Measurements from ENCODE around the gene PPP3R1.

PPP3R1 gene

DNA sequence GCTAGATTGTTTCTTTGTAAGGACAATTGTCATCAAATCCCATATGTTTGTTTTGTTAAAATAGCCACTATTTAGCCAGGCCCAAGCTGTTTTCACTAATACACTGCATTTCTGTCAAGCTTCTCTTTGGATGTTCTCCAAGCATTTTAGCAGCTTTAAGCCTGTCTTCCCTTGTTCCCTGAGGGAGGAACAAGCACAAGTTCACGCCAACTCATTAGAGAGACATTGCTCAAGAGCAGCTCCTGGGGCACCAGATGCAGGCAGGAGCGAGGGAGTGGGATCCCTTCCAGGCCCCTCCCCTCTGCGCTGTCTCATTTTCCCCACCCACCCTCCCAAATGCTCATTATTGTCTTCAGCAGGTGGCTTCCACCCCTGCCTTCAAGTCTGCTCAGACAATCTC lies 32.6 kb upstream of the PPP3R1 start:
- H3K27ac ChIP-seq (ENCODE audit: low read depth, low read length) = no peak overlapping the region
- H3K9me3 ChIP-seq (ENCODE audit: control insufficient read depth, insufficient read depth, low read depth, low read length) = no peaks in the 10 kb centered on the region
- H3K4me1 ChIP-seq (ENCODE audit: control insufficient read depth, insufficient read depth, low read length) = 0 out of 2 replicates have a peak, but pooled peaks cover 4% of the 10 kb centered on the region
- no peaks in the 10 kb centered on the region for H3K27me3 ChIP-seq (ENCODE audit: control insufficient read depth, insufficient read depth, low read length)
- no peak overlapping the region for H3K4me3 ChIP-seq (ENCODE audit: low read depth, low read length)
- no peak overlapping the region for H3K9ac ChIP-seq (ENCODE audit: low read length)
- H3K36me3 ChIP-seq (ENCODE audit: control insufficient read depth, insufficient read depth, low read length) = no peaks in the 10 kb centered on the region

- H3K36me3 ChIP-seq (ENCODE audit: control insufficient read depth, insufficient read depth, low read length) = no peaks in the 10 kb centered on the region
- no peak overlapping the region for H3K27ac ChIP-seq (ENCODE audit: low read depth, low read length)
- H3K27me3 ChIP-seq (ENCODE audit: control insufficient read depth, insufficient read depth, low read length) = no peaks in the 10 kb centered on the region
- H3K9ac ChIP-seq (ENCODE audit: low read length) = no peak overlapping the region
- no peak overlapping the region for H3K4me3 ChIP-seq (ENCODE audit: low read depth, low read length)
- 0 out of 2 replicates have a peak, but pooled peaks cover 4% of the 10 kb centered on the region for H3K4me1 ChIP-seq (ENCODE audit: control insufficient read depth, insufficient read depth, low read length)
- no peaks in the 10 kb centered on the region for H3K9me3 ChIP-seq (ENCODE audit: control insufficient read depth, insufficient read depth, low read depth, low read length)
Observed at GRCh38 chr2:68283419-68283812, 31.1 kb upstream of the PPP3R1 start.

DNA sequence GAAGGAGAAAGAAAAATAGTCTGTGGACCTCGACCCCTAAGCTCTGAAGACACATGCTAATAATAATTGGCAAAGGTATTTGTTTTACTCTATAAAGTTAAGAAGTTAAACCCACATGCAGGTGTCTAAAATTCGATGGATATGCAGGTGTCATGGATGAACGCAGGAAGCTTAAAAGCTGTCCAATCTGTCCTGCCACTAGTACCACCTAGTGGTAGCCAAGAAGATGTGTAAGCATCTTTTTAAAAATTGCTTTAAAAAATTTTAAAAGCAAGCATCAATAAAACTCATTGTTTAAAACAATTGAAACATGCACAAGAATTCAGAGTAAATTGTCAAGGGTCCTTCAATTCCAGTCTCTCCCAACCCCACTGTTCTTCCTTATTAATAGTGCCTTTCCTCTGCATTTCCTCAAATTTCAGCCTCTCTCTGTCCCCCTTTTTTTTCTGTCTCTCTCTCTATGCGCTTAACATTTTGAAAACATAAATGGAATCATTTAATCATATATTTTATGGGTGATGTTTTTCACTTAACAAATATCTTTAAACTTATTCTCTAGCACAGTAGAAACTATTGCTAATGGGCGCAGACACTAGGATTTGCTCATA lies 30.6 kb upstream of the PPP3R1 start:
- Histone ChIP-seq H3K27me3 (ENCODE audit: control insufficient read depth, insufficient read depth, low read length) (no peaks in the 10 kb centered on the region), H3K27ac (ENCODE audit: low read depth, low read length) (no peak overlapping the region)

DNA sequence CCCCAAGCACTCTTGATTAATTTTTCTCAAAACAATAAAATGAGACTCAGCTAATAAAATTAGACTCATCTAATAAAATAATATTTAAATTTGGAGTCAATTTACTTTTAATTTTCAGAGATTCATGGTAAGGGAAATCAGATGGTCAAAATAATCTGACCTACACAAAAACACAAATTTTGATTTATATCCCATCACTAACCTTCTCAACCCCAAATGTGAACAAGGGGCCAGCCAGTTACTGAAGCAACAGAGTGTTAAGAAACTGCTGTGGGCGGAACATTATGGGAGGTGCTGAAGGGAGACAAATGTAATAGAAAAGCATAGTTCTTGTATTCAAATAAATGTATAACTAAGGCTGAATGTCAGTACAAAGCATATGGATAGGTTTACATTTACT lies 28.5 kb upstream of the PPP3R1 start:
- H3K9ac ChIP-seq (ENCODE audit: low read length) = no peak overlapping the region
- no peaks in the 10 kb centered on the region for H3K27me3 ChIP-seq (ENCODE audit: control insufficient read depth, insufficient read depth, low read length)
- no peaks in the 10 kb centered on the region for H3K4me1 ChIP-seq (ENCODE audit: control insufficient read depth, insufficient read depth, low read length)
- no peaks in the 10 kb centered on the region for H3K9me3 ChIP-seq (ENCODE audit: control insufficient read depth, insufficient read depth, low read depth, low read length)
- H3K27ac ChIP-seq (ENCODE audit: low read depth, low read length) = no peak overlapping the region
- H3K4me3 ChIP-seq (ENCODE audit: low read depth, low read length) = no peak overlapping the region
- H3K36me3 ChIP-seq (ENCODE audit: control insufficient read depth, insufficient read depth, low read length) = no peaks in the 10 kb centered on the region

More for the DNA sequence above, 30.6 kb upstream of the PPP3R1 start:
- Histone ChIP-seq H3K9me3 (ENCODE audit: control insufficient read depth, insufficient read depth, low read depth, low read length) (no peaks in the 10 kb centered on the region), H3K4me3 (ENCODE audit: low read depth, low read length) (no peak overlapping the region), H3K4me1 (ENCODE audit: control insufficient read depth, insufficient read depth, low read length) (no peaks in the 10 kb centered on the region), H3K36me3 (ENCODE audit: control insufficient read depth, insufficient read depth, low read length) (no peaks in the 10 kb centered on the region), H3K9ac (ENCODE audit: low read length) (no peak overlapping the region)

GRCh38 chr2:68280348-68280747 lies 28.0 kb upstream of the PPP3R1 start:
- Histone ChIP-seq H3K9ac (ENCODE audit: low read length) (no peak overlapping the region), H3K27ac (ENCODE audit: low read depth, low read length) (no peak overlapping the region), H3K9me3 (ENCODE audit: control insufficient read depth, insufficient read depth, low read depth, low read length) (no peaks in the 10 kb centered on the region), H3K4me3 (ENCODE audit: low read depth, low read length) (no peak overlapping the region), H3K4me1 (ENCODE audit: control insufficient read depth, insufficient read depth, low read length) (no peaks in the 10 kb centered on the region), H3K36me3 (ENCODE audit: control insufficient read depth, insufficient read depth, low read length) (no peaks in the 10 kb centered on the region), H3K27me3 (ENCODE audit: control insufficient read depth, insufficient read depth, low read length) (no peaks in the 10 kb centered on the region)

GRCh38 chr2:68279691-68280090 lies 27.4 kb upstream of the PPP3R1 start:
- H3K36me3 ChIP-seq (ENCODE audit: control insufficient read depth, insufficient read depth, low read length) = no peaks in the 10 kb centered on the region
- no peaks in the 10 kb centered on the region for H3K9me3 ChIP-seq (ENCODE audit: control insufficient read depth, insufficient read depth, low read depth, low read length)
- H3K4me3 ChIP-seq (ENCODE audit: low read depth, low read length) = no peak overlapping the region
- no peaks in the 10 kb centered on the region for H3K4me1 ChIP-seq (ENCODE audit: control insufficient read depth, insufficient read depth, low read length)
- no peak overlapping the region for H3K27ac ChIP-seq (ENCODE audit: low read depth, low read length)
- no peaks in the 10 kb centered on the region for H3K27me3 ChIP-seq (ENCODE audit: control insufficient read depth, insufficient read depth, low read length)
- no peak overlapping the region for H3K9ac ChIP-seq (ENCODE audit: low read length)

DNA sequence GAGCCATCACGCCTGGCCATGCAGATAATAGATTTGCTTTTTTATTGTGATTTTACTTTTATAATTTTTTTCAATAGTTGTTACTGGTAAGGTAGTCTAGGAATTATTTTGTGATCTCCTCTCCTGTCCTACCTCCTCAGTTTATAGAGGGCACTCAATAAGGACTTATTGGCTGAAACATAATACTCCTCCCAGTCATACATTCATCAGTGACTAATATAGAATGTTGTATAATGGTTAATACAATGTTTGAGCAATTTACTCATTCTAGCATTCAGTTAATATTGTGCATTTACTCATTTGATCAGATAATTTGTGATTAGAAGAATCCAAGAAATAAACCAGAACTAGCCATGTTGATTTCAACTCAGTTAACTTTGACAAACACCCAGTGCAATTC lies 25.8 kb upstream of the PPP3R1 start:
- no peaks in the 10 kb centered on the region for H3K36me3 ChIP-seq (ENCODE audit: control insufficient read depth, insufficient read depth, low read length)
- H3K27ac ChIP-seq (ENCODE audit: low read depth, low read length) = no peak overlapping the region
- no peaks in the 10 kb centered on the region for H3K27me3 ChIP-seq (ENCODE audit: control insufficient read depth, insufficient read depth, low read length)
- no peaks in the 10 kb centered on the region for H3K9me3 ChIP-seq (ENCODE audit: control insufficient read depth, insufficient read depth, low read depth, low read length)
- H3K4me1 ChIP-seq (ENCODE audit: control insufficient read depth, insufficient read depth, low read length) = no peaks in the 10 kb centered on the region; the same call in 1 of the 2 replicates
- no peak overlapping the region for H3K4me3 ChIP-seq (ENCODE audit: low read depth, low read length)
- H3K9ac ChIP-seq (ENCODE audit: low read length) = no peak overlapping the region

DNA sequence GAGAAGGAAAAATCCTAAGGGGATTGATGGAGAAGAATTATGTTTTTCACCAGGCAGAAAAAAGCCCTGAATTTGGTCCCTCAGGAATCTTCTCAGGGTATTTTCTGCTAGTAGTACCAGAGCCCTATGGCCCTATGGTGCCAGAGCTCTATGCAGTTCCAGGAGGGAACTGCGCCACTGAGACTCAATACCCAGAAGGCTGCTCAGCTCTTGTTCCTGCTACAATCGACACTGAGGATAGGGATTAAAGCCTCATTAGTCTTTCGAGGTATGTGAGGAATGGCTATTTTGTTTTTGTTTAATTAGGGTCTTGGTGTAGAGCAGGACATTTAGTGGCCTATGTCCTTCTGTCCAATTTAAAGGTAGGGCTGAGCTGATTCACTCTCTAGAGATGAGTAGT lies 21.7 kb upstream of the PPP3R1 start:
- Histone ChIP-seq H3K9ac (ENCODE audit: low read length) (no peak overlapping the region), H3K4me1 (ENCODE audit: control insufficient read depth, insufficient read depth, low read length) (no peaks in the 10 kb centered on the region; the same call in 1 of the 2 replicates), H3K4me3 (ENCODE audit: low read depth, low read length) (no peak overlapping the region), H3K27me3 (ENCODE audit: control insufficient read depth, insufficient read depth, low read length) (no peaks in the 10 kb centered on the region), H3K9me3 (ENCODE audit: control insufficient read depth, insufficient read depth, low read depth, low read length) (no peaks in the 10 kb centered on the region), H3K27ac (ENCODE audit: low read depth, low read length) (no peak overlapping the region), H3K36me3 (ENCODE audit: control insufficient read depth, insufficient read depth, low read length) (no peaks in the 10 kb centered on the region)

DNA sequence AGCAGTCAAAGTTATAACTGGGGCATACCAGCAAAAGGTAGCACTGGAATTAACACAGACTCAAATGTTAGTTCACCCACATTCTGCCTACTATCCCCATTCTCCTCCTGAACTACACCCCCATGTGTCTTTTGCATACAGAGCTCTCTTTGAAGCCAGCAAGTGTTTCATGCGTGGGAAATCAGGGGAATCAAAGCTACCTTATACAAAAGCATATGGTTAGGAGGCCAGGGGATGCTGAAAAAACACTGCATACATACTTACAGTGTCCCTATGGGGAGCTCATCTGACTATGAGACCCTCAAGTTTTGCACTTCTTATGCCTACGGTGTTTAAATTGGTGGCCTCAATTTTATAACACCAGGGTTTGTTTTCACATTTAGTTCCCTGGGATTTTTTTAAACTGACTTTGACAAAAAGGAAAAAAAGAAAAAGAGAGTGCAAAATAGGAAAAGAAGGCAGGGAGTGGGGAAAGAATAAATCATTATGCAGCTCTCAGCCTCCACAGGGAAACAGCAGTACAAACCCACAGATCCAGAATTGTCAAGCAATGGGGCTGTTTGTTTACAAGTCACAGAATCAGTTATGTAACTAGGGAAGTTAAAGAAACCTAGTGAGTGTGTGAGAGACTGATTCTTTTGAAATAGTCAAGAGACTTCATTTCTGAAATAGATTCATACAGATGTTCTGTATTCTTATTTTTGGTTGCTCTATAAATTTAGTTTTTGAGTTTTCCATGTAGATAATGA lies 20.1 kb upstream of the PPP3R1 start:
- Histone ChIP-seq H3K9ac (ENCODE audit: low read length) (no peak overlapping the region), H3K4me1 (ENCODE audit: control insufficient read depth, insufficient read depth, low read length) (no peaks in the 10 kb centered on the region; the same call in 1 of the 2 replicates), H3K9me3 (ENCODE audit: control insufficient read depth, insufficient read depth, low read depth, low read length) (no peaks in the 10 kb centered on the region), H3K4me3 (ENCODE audit: low read depth, low read length) (no peak overlapping the region), H3K27ac (ENCODE audit: low read depth, low read length) (no peak overlapping the region), H3K27me3 (ENCODE audit: control insufficient read depth, insufficient read depth, low read length) (no peaks in the 10 kb centered on the region; the same call in 1 of the 2 replicates), H3K36me3 (ENCODE audit: control insufficient read depth, insufficient read depth, low read length) (no peaks in the 10 kb centered on the region)

- Histone ChIP-seq H3K4me3 (ENCODE audit: low read depth, low read length) (no peak overlapping the region), H3K36me3 (ENCODE audit: control insufficient read depth, insufficient read depth, low read length) (no peaks in the 10 kb centered on the region), H3K9ac (ENCODE audit: low read length) (no peak overlapping the region), H3K27ac (ENCODE audit: low read depth, low read length) (no peak overlapping the region), H3K9me3 (ENCODE audit: control insufficient read depth, insufficient read depth, low read depth, low read length) (no peaks in the 10 kb centered on the region), H3K4me1 (ENCODE audit: control insufficient read depth, insufficient read depth, low read length) (no peaks in the 10 kb centered on the region), H3K27me3 (ENCODE audit: control insufficient read depth, insufficient read depth, low read length) (no peaks in the 10 kb centered on the region; the same call in 1 of the 2 replicates)
Observed at GRCh38 chr2:68266655-68267054, 14.3 kb upstream of the PPP3R1 start.

DNA sequence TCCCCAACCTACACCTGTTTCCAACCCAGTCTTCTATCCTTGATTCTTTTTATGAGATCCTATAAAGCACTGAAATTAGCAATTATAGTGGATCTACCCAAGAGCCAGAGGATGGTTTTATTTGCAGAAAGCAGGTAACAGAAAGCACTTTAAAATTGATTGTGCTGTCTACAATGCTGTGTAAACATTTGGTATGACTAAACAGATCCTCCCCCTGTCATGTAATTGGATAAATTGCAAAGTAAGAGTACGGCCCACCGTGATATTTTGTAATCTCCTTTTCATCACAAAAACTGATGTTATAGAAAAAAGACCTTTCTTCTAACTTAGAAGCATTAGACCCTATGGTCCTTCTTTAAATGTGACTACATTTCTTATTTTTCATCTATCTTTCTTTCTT lies 11.3 kb upstream of the PPP3R1 start:
- Histone ChIP-seq H3K9me3 (ENCODE audit: control insufficient read depth, insufficient read depth, low read depth, low read length) (no peaks in the 10 kb centered on the region), H3K27me3 (ENCODE audit: control insufficient read depth, insufficient read depth, low read length) (no peaks in the 10 kb centered on the region; the same call in 1 of the 2 replicates), H3K4me3 (ENCODE audit: low read depth, low read length) (no peak overlapping the region), H3K9ac (ENCODE audit: low read length) (no peak overlapping the region), H3K27ac (ENCODE audit: low read depth, low read length) (no peak overlapping the region), H3K36me3 (ENCODE audit: control insufficient read depth, insufficient read depth, low read length) (no peaks in the 10 kb centered on the region), H3K4me1 (ENCODE audit: control insufficient read depth, insufficient read depth, low read length) (no peaks in the 10 kb centered on the region)
